IPS-NIHi11 (cell line): Measurements from ENCODE around the gene PLA2G2F.

Source experiments
- DNase-seq: peaks from one replicate; pipeline ENCODE4 v3.0.0; 2012; ENCODE audit warnings: mixed read lengths, low spot score

Gene PLA2G2F

GRCh38 chr1:20172033-20172590 is 33.0 kb downstream of the PLA2G2F start:
- DNase-seq: no peak

GRCh38 chr1:20174937-20175666 is 36.0 kb downstream of the PLA2G2F start:
- no peak for DNase-seq

- no peak for DNase-seq
These were observed 39.7 kb downstream of the PLA2G2F start for GRCh38 chr1:20178634-20179370.

- no peak for DNase-seq
These were observed 40.4 kb downstream of the PLA2G2F start for GRCh38 chr1:20179371-20180128.

GRCh38 chr1:20180129-20180843 is 41.2 kb downstream of the PLA2G2F start:
- no peak for DNase-seq

- DNase-seq: no peak
These were observed 41.7 kb downstream of the PLA2G2F start for GRCh38 chr1:20180844-20181207.

DNA sequence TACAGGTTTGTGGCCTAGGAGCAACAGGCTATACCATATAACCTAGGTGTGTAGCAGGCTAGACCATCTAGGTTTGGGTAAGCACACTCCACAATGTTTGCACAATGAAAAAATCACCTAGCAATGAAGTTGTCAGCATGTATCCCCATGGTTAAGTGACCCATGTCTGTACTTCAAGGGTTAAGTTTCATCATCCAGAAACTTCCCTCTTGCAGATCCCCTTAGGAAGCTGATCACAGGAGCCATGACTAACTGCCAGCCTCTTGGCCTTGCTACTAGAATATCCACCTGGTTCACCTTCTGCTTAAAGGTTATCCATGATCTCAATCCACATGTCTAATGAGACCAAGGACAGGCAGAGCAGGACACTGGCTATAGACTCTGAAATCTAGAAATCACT is 43.3 kb downstream of the PLA2G2F start:
- no peak for DNase-seq

GRCh38 chr1:20183035-20183434 is 43.9 kb downstream of the PLA2G2F start:
- no peak for DNase-seq

DNA sequence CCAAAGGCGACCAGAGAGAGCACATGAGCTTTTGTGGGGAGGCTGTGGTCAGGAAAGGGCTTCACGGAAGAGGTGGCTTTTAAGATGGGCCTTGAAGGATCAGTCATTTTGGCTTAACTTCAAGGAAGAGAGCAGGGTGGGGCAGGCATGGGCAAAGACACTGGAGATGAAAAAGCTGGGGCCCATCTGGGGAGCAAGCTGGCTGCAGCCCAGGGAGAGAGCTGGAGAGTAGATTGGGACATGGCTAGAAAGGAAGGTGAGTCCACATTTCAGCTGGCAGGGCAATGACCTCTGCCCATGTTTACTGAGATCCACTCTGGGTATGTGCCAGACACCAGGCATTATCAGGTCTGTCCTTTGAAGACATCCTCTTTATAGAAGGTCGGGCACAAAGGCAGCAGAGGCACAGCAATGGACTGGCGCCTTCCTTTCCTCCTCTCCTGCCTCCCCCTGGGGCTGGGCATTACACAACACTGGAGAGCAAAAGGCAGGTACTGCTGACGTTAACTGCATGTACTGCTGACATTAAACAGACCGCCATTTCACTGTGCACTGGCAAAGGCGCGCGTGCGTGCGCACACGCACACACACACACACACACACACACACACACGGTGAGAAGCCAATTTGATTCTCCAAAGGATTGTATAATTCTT is 44.6 kb downstream of the PLA2G2F start:
- no peak for DNase-seq

DNA sequence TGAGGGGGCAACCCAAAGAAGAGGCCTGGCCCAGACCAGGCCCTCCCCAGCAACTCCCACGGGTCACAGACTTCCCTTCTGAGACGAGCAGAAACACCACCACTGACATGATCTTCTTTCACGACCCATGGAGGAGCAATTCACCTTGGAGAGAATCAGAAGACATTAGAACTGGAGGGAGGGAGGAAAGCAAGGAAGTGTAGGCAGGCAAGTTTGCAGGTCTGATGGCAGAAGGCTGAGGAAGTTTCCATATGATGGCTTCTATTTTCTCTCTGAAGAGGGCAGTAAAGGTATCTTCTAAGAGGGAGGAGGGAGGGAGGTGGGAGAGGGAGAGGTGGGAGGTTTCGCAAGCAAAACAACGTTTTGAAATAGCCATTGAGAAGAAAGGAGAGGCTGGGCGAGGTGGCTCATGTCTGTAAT is 45.4 kb downstream of the PLA2G2F start:
- no peak for DNase-seq

DNA sequence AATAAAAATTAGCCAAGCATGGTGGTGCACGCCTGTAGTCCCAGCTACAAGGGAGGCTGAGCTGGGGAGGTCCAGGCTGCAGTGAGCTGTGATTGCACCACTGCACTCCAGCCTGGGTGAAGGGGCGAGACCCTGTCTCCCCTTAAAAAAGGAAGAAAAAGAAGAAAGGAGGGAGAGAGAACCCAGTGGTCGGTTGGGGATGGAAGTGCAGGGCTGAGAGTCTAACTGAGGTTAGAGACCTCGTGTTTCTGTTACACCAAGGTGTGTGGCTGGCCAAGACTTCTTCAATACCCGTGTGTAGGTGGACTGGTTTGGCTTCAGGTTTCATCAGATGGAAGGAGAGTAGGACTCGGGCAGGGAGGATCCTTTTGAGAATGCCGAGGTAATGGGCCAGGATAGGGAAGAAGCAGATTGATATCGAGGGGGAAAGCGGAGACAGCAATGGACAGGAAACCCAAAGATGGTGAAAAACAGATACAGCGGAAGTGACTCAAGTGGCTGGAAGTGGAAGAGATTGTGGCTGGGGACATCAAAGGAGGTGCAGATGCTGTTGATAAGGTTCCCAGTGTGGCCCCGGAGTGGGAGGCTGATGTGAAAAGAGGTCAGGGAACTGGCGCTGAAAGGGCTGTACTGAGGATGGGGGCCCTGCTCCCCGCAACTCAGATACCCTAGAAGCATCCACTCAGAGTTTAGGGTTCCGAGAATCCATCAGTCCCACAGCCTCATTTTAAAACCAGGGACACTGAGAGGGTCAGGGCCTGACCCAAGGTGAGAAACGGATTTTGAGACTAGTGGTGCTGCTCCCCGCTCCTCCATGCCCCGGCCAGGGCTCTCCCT is 46.1 kb downstream of the PLA2G2F start:
- no peak for DNase-seq

GRCh38 chr1:20185834-20186782 is 47.0 kb downstream of the PLA2G2F start, which contains the start of the genes PLA2G2C and UBXN10:
Gene PLA2G2C, minus strand, starts transcription at chr1:20186518. Its CDS starts 9,155 bp downstream, at chr1:20177363.
Gene UBXN10, plus strand, starts transcription at chr1:20186096. Its CDS starts 4,466 bp downstream, at chr1:20190562.
- DNase-seq: peak; percentile 82

- DNase-seq: no peak
These were observed 48.1 kb downstream of the PLA2G2F start for GRCh38 chr1:20187103-20187812.

- no peak for DNase-seq
These were observed 48.8 kb downstream of the PLA2G2F start for GRCh38 chr1:20187813-20188454.

GRCh38 chr1:20188455-20188817 is 49.3 kb downstream of the PLA2G2F start:
- DNase-seq: no peak

- DNase-seq: no peak
These were observed 50.5 kb downstream of the PLA2G2F start for GRCh38 chr1:20189664-20190063.

GRCh38 chr1:20190256-20191160 is 51.4 kb downstream of the PLA2G2F start:
- no peak for DNase-seq
